ENCODE results near the gene ENO2.

Gene ENO2

DNA sequence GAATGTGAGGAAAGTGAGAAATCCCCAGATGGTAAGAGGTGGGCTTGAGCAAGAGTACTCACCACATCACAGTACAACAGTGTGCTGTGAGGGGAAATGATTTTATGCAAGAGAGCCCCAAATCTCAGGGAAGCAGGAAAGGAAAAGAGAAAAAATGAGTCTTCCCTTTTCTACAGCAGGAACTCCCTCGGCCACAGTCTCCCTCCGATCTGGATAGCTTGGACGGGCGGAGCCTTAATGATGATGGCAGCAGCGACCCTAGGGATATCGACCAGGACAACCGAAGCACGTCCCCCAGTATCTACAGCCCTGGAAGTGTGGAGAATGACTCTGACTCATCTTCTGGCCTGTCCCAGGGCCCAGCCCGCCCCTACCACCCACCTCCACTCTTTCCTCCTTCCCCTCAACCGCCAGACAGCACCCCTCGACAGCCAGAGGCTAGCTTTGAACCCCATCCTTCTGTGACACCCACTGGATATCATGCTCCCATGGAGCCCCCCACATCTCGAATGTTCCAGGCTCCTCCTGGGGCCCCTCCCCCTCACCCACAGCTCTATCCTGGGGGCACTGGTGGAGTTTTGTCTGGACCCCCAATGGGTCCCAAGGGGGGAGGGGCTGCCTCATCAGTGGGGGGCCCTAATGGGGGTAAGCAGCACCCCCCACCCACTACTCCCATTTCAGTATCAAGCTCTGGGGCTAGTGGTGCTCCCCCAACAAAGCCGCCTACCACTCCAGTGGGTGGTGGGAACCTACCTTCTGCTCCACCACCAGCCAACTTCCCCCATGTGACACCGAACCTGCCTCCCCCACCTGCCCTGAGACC is 21.2 kb downstream of the ENO2 start:
- DNase-seq = no peak

DNA sequence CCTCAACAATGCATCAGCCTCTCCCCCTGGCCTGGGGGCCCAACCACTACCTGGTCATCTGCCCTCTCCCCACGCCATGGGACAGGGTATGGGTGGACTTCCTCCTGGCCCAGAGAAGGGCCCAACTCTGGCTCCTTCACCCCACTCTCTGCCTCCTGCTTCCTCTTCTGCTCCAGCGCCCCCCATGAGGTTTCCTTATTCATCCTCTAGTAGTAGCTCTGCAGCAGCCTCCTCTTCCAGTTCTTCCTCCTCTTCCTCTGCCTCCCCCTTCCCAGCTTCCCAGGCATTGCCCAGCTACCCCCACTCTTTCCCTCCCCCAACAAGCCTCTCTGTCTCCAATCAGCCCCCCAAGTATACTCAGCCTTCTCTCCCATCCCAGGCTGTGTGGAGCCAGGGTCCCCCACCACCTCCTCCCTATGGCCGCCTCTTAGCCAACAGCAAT is 21.8 kb downstream of the ENO2 start:
- DNase-seq = no peak

GRCh38 chr12:6936636-6937480 is 22.5 kb downstream of the ENO2 start:
- no peak for DNase-seq

DNA sequence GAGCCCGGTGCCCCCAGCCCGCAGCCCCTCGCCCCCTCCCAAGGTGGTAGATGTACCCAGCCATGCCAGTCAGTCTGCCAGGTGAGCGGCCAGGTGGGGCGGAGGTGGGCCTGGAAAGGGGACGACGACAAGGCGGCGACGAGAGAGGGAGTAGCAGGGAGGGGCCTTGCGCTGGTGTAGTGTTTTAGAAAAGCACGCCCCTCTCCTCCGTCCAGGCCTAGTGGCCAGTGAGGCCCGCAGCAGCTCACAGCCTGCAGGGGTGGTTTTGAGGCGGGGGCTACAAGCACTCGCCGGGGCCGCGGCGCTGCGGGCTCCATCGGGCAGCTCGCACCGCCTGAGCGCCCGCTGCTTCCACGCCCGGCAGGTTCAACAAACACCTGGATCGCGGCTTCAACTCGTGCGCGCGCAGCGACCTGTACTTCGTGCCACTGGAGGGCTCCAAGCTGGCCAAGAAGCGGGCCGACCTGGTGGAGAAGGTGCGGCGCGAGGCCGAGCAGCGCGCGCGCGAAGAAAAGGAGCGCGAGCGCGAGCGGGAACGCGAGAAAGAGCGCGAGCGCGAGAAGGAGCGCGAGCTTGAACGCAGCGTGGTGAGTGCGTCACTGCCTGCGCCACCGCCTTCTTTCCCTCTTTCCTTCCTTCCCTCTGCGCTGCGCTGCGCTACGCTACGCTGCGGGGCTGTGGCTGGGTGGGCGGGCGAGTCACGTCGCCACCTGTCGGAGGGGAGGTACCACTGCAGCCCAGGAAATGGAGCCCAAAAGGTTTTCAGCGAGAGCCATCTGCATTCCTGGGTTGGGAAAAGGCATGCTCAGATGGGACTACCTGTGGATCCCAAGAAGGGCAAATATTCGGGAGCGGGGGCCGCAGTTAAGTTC is 23.3 kb downstream of the ENO2 start:
- DNase-seq = peak; percentile 91

- DNase-seq = no peak
Observed at GRCh38 chr12:6938353-6939190, 24.2 kb downstream of the ENO2 start.

GRCh38 chr12:6939191-6939540 is 24.8 kb downstream of the ENO2 start:
- no peak for DNase-seq

GRCh38 chr12:6941267-6941666 is 26.9 kb downstream of the ENO2 start:
- DNase-seq = no peak

GRCh38 chr12:6941782-6942181 is 27.4 kb downstream of the ENO2 start:
- DNase-seq = no peak

DNA sequence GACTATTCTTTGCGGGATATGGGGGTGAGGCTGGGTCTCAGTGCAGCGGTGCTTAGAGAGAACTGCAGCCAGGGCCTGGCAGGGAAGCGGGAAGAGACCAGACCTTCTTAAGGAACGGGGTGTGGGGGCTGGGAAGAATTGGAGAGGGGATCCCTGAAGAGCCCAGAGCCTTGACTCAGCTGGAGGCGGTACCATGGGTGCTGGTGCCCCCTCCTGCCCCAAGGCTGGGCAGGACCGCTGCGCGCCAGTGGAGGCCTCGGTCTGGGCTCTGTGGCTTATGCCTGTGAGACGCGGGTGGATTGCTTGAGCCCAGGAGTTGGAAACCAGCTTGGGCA is 27.9 kb downstream of the ENO2 start:
- no peak for DNase-seq

DNA sequence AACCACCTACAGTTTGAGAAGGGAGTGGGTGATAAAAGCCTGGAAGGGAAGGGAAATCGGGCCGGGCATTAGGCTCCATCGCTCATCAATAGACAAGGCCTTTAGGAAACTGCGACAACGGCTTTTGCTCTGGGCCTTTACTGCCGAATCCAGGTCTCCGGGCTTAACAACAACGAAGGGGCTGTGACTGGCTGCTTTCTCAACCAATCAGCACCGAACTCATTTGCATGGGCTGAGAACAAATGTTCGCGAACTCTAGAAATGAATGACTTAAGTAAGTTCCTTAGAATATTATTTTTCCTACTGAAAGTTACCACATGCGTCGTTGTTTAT is 29.0 kb downstream of the ENO2 start:
- peak; percentile 99 for DNase-seq

GRCh38 chr12:6943722-6944380 is 29.5 kb downstream of the ENO2 start, which contains the start of the genes C12orf57 and RNU7-1:
TSS of gene C12orf57 (plus strand) at chr12:6944022. CDS start at chr12:6944122, 100 bp downstream.
TSS of gene RNU7-1 (plus strand) at chr12:6943816.
- peak; percentile 99 for DNase-seq

GRCh38 chr12:6944381-6945186 is 30.2 kb downstream of the ENO2 start:
- DNase-seq = peak; percentile 88

GRCh38 chr12:6945613-6946012 is 31.2 kb downstream of the ENO2 start:
- no peak for DNase-seq

DNA sequence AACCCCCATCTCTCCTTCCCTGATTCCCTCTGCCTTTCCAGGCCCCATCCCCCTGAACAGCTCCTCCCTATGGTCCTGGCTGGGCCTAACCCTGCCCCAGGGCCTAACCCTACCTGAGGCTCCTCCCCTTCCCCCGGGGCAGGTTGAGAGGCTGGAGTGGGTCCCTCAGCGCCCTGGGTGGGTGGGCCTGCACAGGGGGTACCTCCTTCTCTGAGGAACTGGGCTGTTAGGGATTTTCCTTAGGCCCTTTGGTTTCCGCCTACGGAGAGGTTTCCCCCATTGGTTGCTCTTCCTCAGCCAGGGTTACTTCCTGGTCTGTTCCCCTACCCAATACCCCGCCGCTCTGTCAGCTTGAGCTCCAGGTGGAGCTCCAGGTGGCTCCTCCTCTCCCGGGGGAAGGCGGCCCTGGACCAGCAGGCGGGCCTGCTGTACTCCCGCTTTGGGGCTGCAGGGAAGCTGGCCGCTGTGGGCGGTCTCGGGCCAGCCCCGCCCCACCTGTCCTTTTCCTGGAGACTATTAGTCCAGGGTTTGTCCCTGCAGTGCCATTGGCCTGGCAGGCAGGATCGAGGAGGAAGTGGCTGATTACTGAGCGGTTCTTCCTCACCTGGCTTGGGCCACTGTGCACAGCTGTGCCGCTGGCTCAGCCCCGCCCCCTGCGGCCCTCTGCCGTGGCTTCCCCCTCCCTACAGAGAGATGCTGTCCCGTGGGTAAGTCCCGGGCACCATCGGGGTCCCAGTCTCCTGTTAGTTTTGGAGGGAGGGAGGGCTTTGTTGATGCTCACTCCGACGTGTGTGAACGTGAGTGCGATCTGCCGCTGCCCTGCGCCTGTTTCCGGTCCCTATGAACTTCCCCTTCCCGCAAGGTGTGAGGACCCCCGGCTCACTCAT is 31.9 kb downstream of the ENO2 start:
- DNase-seq = peak; percentile 87

DNA sequence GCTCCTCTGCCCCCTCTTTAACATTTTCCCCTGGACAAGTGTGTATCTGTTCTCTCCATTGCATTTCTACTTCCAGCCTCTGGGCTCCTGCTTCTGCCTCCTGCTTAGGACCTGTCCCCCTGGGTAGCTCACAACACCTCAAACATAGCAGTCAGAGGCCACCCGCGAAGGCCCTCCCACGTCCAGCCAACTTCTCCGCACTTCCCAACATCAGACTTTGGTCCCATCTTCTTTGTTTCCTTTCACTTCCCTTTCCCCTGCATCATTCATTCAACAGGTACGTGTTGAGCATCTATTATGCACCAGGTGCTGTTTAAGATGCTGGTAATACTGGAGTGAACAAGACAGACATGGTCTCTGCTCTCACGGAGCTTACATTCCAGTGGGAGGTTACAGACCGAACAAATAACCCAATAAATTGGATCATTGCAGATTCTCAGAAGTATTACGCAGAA is 32.6 kb downstream of the ENO2 start:
- no peak for DNase-seq

- DNase-seq = no peak
Observed at GRCh38 chr12:6947615-6948014, 33.2 kb downstream of the ENO2 start.

DNA sequence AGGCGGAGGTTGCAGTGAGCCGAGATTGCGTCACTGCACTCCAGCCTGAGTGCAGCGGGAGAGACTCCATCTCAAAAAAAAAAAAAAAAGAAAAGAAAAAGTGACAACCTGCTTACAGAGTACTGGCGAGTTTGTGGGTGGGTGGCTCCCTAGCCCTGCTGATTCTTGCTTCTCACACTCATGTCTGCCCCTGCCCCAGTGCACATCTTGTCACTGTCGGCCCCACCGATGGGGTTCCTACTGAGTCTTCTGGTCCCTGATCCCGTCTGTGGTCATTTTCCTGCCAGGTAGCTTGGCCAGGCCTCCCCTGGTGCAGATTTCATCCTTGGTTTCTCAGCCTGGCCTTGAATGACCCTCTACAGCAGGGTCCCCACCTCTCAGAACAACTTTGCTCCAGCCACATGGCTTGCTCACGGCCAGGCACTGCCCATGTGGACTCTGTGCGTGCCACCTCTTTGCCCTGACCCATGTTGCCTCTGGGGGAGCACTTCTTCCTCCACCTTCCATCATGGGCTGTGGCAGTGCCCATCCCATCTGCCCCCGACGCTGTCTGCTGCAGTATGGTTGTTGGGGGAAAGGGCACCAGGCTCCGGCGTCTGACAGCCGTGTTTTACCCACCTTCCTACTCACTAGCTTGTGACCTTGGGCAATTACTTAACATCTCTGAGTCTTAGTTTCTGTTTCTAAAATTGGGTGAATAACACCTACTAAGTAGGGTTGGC is 34.7 kb downstream of the ENO2 start:
- DNase-seq = no peak

GRCh38 chr12:6950401-6950801 is 36.0 kb downstream of the ENO2 start:
- no peak for DNase-seq
